Activated CD4-positive, alpha-beta T cell treated with anti-CD3 and anti-CD28 coated beads for 24 hours (primary cell): Measurements from ENCODE around the gene CDH4.

Experiments used
- DNase-seq, 2 donors: peaks; one replicate each; pipeline ENCODE4 v3.0.0-alpha.2; 2020; ENCODE audit warnings: low read depth in 2 of 2

The CDH4 gene

GRCh38 chr20:61556673-61557072 is 304.6 kb downstream of the CDH4 start:
- no peak for DNase-seq

GRCh38 chr20:61557621-61558020 is 305.6 kb downstream of the CDH4 start:
- DNase-seq, result no peak

GRCh38 chr20:61558726-61559125 is 306.7 kb downstream of the CDH4 start:
- no peak for DNase-seq

GRCh38 chr20:61559706-61560315 is 307.8 kb downstream of the CDH4 start:
- DNase-seq, result no peak

- DNase-seq, result no peak
Measured at GRCh38 chr20:61560361-61560853, 308.3 kb downstream of the CDH4 start.

GRCh38 chr20:61561111-61561830 is 309.2 kb downstream of the CDH4 start:
- DNase-seq, result no peak

GRCh38 chr20:61562491-61562890 is 310.4 kb downstream of the CDH4 start:
- no peak for DNase-seq

- no peak for DNase-seq
Measured at GRCh38 chr20:61562897-61563504, 310.9 kb downstream of the CDH4 start.

- no peak for DNase-seq
Measured at GRCh38 chr20:61564628-61565027, 312.6 kb downstream of the CDH4 start.

- no peak for DNase-seq
Measured at GRCh38 chr20:61565791-61566190, 313.7 kb downstream of the CDH4 start.

- no peak for DNase-seq
Measured at GRCh38 chr20:61566691-61567090, 314.6 kb downstream of the CDH4 start.

- DNase-seq, result no peak
Measured at GRCh38 chr20:61567204-61567603, 315.1 kb downstream of the CDH4 start.

GRCh38 chr20:61569825-61570224 is 317.8 kb downstream of the CDH4 start:
- no peak for DNase-seq

GRCh38 chr20:61570646-61571195 is 318.7 kb downstream of the CDH4 start:
- DNase-seq, result no peak

- DNase-seq, result no peak
Measured at GRCh38 chr20:61571221-61571620, 319.2 kb downstream of the CDH4 start.

GRCh38 chr20:61571916-61572711 is 320.1 kb downstream of the CDH4 start:
- no peak for DNase-seq

- DNase-seq, result no peak
Measured at GRCh38 chr20:61572789-61573188, 320.7 kb downstream of the CDH4 start.

- no peak for DNase-seq
Measured at GRCh38 chr20:61573415-61574305, 321.6 kb downstream of the CDH4 start.

GRCh38 chr20:61575151-61575937 is 323.3 kb downstream of the CDH4 start:
- no peak for DNase-seq

- DNase-seq, result no peak
Measured at GRCh38 chr20:61576372-61576771, 324.3 kb downstream of the CDH4 start.
